HAP-1 (cell line): ENCODE data around the gene LRRC25.
"Not testable (repeated sequence)": the region's sequence is repeated elsewhere in the genome, so short reads cannot be mapped to it uniquely, and the experiment has no call there.

Experiments used
- DNase-seq, 2 experiments: peaks; one replicate each; pipeline ENCODE4 v3.0.0-alpha.2; 2016 to 2020; ENCODE audit warnings: low spot score in 2 of 2
- H3K27me3 ChIP-seq: fragments of 250-450 bp; sonication (Bioruptor Pico); 2 replicates; pipeline ENCODE4 v1.5.1; 2020; ENCODE audit warnings: low read depth, mild to moderate bottlenecking, moderate library complexity
- H3K36me3 ChIP-seq: fragments of 250-450 bp; sonication (Bioruptor Pico); replicated peaks from 2 replicates; pipeline ENCODE4 v1.5.1; 2020; ENCODE audit warnings: mild to moderate bottlenecking
- H3K4me1 ChIP-seq: fragments of 250-450 bp; sonication (Bioruptor Pico); 2 replicates; pipeline ENCODE4 v1.5.1; 2020; ENCODE audit warnings: mild to moderate bottlenecking
- H3K4me3 ChIP-seq: fragments of 250-450 bp; sonication (Bioruptor Pico); 2 replicates; pipeline ENCODE4 v1.5.1; 2020; ENCODE audit warnings: mild to moderate bottlenecking, moderate library complexity
- H3K9me3 ChIP-seq: fragments of 250-450 bp; sonication (Bioruptor Pico); 2 replicates; pipeline ENCODE4 v1.5.1; 2020; ENCODE audit warnings: mild to moderate bottlenecking, moderate library complexity
- in situ Hi-C: fragments of 300-500 bp; cut with MboI; formaldehyde crosslinking; loops from 3 replicates; pipeline ENCODE4 v1.14.3; 2020; ENCODE audit warnings: low sequenced_read_pairs, inconsistent platforms, mixed read lengths

LRRC25 gene

GRCh38 chr19:18415178-18415867 is 17.9 kb upstream of the LRRC25 start:
- no peak for DNase-seq
- no peaks in the 10 kb centered on the region for H3K9me3 ChIP-seq
- no peak overlapping the region for H3K4me3 ChIP-seq
- H3K36me3 ChIP-seq = no peaks in the 10 kb centered on the region
- in situ Hi-C loops = no loop called here
- no peaks in the 10 kb centered on the region for H3K27me3 ChIP-seq
- peaks cover 23% of the 10 kb centered on the region for H3K4me1 ChIP-seq

GRCh38 chr19:18414504-18415177 is 17.2 kb upstream of the LRRC25 start:
- Histone ChIP-seq H3K4me1 (peaks cover 21% of the 10 kb centered on the region), H3K36me3 (no peaks in the 10 kb centered on the region), H3K4me3 (no peak overlapping the region), H3K27me3 (no peaks in the 10 kb centered on the region), H3K9me3 (no peaks in the 10 kb centered on the region)
- in situ Hi-C loops = no loop called here
- DNase-seq = no peak

- Histone ChIP-seq H3K27me3 (no peaks in the 10 kb centered on the region), H3K4me1 (peaks cover 13% of the 10 kb centered on the region), H3K9me3 (no peaks in the 10 kb centered on the region), H3K4me3 (no peak overlapping the region), H3K36me3 (no peaks in the 10 kb centered on the region)
- in situ Hi-C loops = no loop called here
- no peak for DNase-seq
Measured at GRCh38 chr19:18412610-18413239, 15.3 kb upstream of the LRRC25 start.

GRCh38 chr19:18408053-18408476 is 10.6 kb upstream of the LRRC25 start:
- DNase-seq = peak in 1 of 2 experiments; percentile 75

GRCh38 chr19:18406749-18407148 is 9.3 kb upstream of the LRRC25 start:
- Histone ChIP-seq H3K4me1 (no peaks in the 10 kb centered on the region), H3K36me3 (no peaks in the 10 kb centered on the region), H3K9me3 (no peaks in the 10 kb centered on the region), H3K27me3 (no peaks in the 10 kb centered on the region), H3K4me3 (no peak overlapping the region)
- in situ Hi-C loops = loop anchor here (5.0 kb wide), 1 partner anchor 54 kb away; no protein-coding TSS in a partner anchor
- no peak for DNase-seq

More at GRCh38 chr19:18408053-18408476, 10.6 kb upstream of the LRRC25 start:
- Histone ChIP-seq H3K4me1 (no peaks in the 10 kb centered on the region), H3K9me3 (no peaks in the 10 kb centered on the region), H3K27me3 (no peaks in the 10 kb centered on the region), H3K36me3 (no peaks in the 10 kb centered on the region), H3K4me3 (no peak overlapping the region)
- in situ Hi-C loops = loop anchor here (5.0 kb wide), 1 partner anchor 56 kb away; no protein-coding TSS in a partner anchor

GRCh38 chr19:18405754-18406153 is 8.3 kb upstream of the LRRC25 start:
- not testable (repeated sequence) for H3K4me3 ChIP-seq, DNase-seq, H3K36me3 ChIP-seq, H3K27me3 ChIP-seq, H3K9me3 ChIP-seq, H3K4me1 ChIP-seq
- in situ Hi-C loops = loop anchor here (5.0 kb wide), 1 partner anchor 53 kb away; no protein-coding TSS in a partner anchor

- H3K27me3 ChIP-seq, in situ Hi-C loops, H3K9me3 ChIP-seq, DNase-seq, H3K4me1 ChIP-seq, H3K36me3 ChIP-seq, H3K4me3 ChIP-seq: not testable (repeated sequence)
Measured at GRCh38 chr19:18402455-18403248, 5.2 kb upstream of the LRRC25 start.

GRCh38 chr19:18401580-18402112 is 4.2 kb upstream of the LRRC25 start:
- in situ Hi-C loops = no loop called here
- Histone ChIP-seq H3K27me3 (no peaks in the 10 kb centered on the region; the same call in none of the 2 replicates), H3K4me1 (0 out of 2 replicates have a peak, but pooled peaks cover 6% of the 10 kb centered on the region), H3K4me3 (no peak overlapping the region), H3K36me3 (no peaks in the 10 kb centered on the region), H3K9me3 (no peaks in the 10 kb centered on the region)
- DNase-seq = peak; percentile 55 to 73

- in situ Hi-C loops = no loop called here
- H3K27me3 ChIP-seq = no peaks in the 10 kb centered on the region; the same call in none of the 2 replicates
- H3K4me3 ChIP-seq = no peak overlapping the region
- no peaks in the 10 kb centered on the region for H3K36me3 ChIP-seq
- 0 out of 2 replicates have a peak, but pooled peaks cover 6% of the 10 kb centered on the region for H3K4me1 ChIP-seq
- H3K9me3 ChIP-seq = no peaks in the 10 kb centered on the region
- no peak for DNase-seq
Measured at GRCh38 chr19:18399008-18399407, 1.6 kb upstream of the LRRC25 start.

GRCh38 chr19:18396471-18397241 is 766 bp downstream of the LRRC25 start:
- in situ Hi-C loops = no loop called here
- H3K9me3 ChIP-seq = no peaks in the 10 kb centered on the region
- H3K4me1 ChIP-seq = 0 out of 2 replicates have a peak, but pooled peaks cover 6% of the 10 kb centered on the region
- no peaks in the 10 kb centered on the region for H3K36me3 ChIP-seq
- H3K27me3 ChIP-seq = no peaks in the 10 kb centered on the region; the same call in none of the 2 replicates
- no peak overlapping the region for H3K4me3 ChIP-seq
- no peak for DNase-seq

- H3K4me1 ChIP-seq = 0 out of 2 replicates have a peak, but pooled peaks cover 6% of the 10 kb centered on the region
- H3K9me3 ChIP-seq = no peaks in the 10 kb centered on the region
- in situ Hi-C loops = no loop called here
- DNase-seq = no peak
- no peaks in the 10 kb centered on the region for H3K36me3 ChIP-seq
- H3K27me3 ChIP-seq = no peaks in the 10 kb centered on the region; the same call in none of the 2 replicates
- no peak overlapping the region for H3K4me3 ChIP-seq
Measured at GRCh38 chr19:18393836-18394235, 3.6 kb downstream of the LRRC25 start.

- no peak for DNase-seq
- no peaks in the 10 kb centered on the region for H3K9me3 ChIP-seq
- in situ Hi-C loops = no loop called here
- H3K36me3 ChIP-seq = no peaks in the 10 kb centered on the region
- H3K27me3 ChIP-seq = peaks cover 3% of the 10 kb centered on the region
- peaks cover 9% of the 10 kb centered on the region for H3K4me1 ChIP-seq
- no peak overlapping the region for H3K4me3 ChIP-seq
Measured at GRCh38 chr19:18392926-18393325, 4.5 kb downstream of the LRRC25 start.
